Neural cell (in vitro differentiated cells): ENCODE results near the gene SKIL. TPM values are rescaled to one million over a fixed set of nuclear protein-coding genes. Genes with fewer than 3 reads are reported as not detected.

Experiments used
- H2AFZ ChIP-seq: fragments of 200-600, 300-800 bp; sonication (generic), shearing (Covaris generic); 2 replicates; pipeline ENCODE4 v1.6.0; 2014; ENCODE audit warnings: low read depth, mild to moderate bottlenecking, antibody characterized with exemption, low read length, moderate library complexity
- H3F3A ChIP-seq: fragments of 200-600 bp; shearing (Covaris generic); 2 replicates; pipeline ENCODE4 v1.6.1; 2016; ENCODE audit warnings: mild to moderate bottlenecking, moderate library complexity, mixed read lengths, antibody characterized with exemption, low read length; ENCODE audit not compliant: insufficient read depth, poor library complexity, severe bottlenecking
- H3K27ac ChIP-seq: fragments of 200-600, 300-800 bp; sonication (generic), shearing (Covaris generic); 2 replicates; pipeline ENCODE4 v1.5.1; 2014; ENCODE audit warnings: mild to moderate bottlenecking, low read length, moderate library complexity
- H3K27me3 ChIP-seq: fragments of 300-800, 200-600 bp; sonication (generic), shearing (Covaris generic); 2 replicates; pipeline ENCODE4 v1.6.0; 2014; ENCODE audit warnings: mild to moderate bottlenecking, low read depth, low read length, moderate library complexity; ENCODE audit not compliant: insufficient read depth
- H3K36me3 ChIP-seq: fragments of 300-800, 200-600 bp; sonication (generic), shearing (Covaris generic); 2 replicates; pipeline ENCODE4 v1.5.1; 2014; ENCODE audit warnings: mild to moderate bottlenecking, antibody characterized with exemption, low read length, moderate library complexity; ENCODE audit not compliant: insufficient read depth
- H3K4me2 ChIP-seq: fragments of 300-800, 200-600 bp; sonication (generic), shearing (Covaris generic); 2 replicates; pipeline ENCODE4 v1.6.0; 2014; ENCODE audit warnings: mild to moderate bottlenecking, low read length
- H3K4me3 ChIP-seq: fragments of 300-800, 200-600 bp; sonication (generic), shearing (Covaris generic); 2 replicates; pipeline ENCODE4 v1.5.1; 2014; ENCODE audit warnings: mild to moderate bottlenecking, low read length, moderate library complexity
- H3K79me2 ChIP-seq: fragments of 200-600 bp; shearing (Covaris generic); replicated peaks from 2 replicates; pipeline ENCODE4 v1.6.0; 2014; ENCODE audit warnings: mild to moderate bottlenecking, low read length, moderate library complexity; ENCODE audit not compliant: insufficient read depth
- H3K9ac ChIP-seq: fragments of 300-800, 200-600 bp; sonication (generic), shearing (Covaris generic); 2 replicates; pipeline ENCODE4 v1.6.1; 2016; ENCODE audit warnings: mild to moderate bottlenecking, low read length, mixed read lengths
- H3K9me2 ChIP-seq: fragments of 200-600 bp; shearing (Covaris generic); 2 replicates; pipeline ENCODE4 v1.6.1; 2016; ENCODE audit warnings: mild to moderate bottlenecking, low read length, mixed read lengths; ENCODE audit not compliant: insufficient read depth
- H3K9me3 ChIP-seq: fragments of 200-600, 300-800 bp; sonication (generic), shearing (Covaris generic); 2 replicates; pipeline ENCODE4 v1.6.1; 2016; ENCODE audit warnings: mild to moderate bottlenecking, mixed run types, low read length, moderate library complexity, mixed read lengths
- H4K20me1 ChIP-seq: fragments of 200-600 bp; shearing (Covaris generic); 2 replicates; pipeline ENCODE4 v1.6.1; 2016; ENCODE audit warnings: mild to moderate bottlenecking, mixed run types; ENCODE audit not compliant: insufficient read depth
- CTCF ChIP-seq: fragments of 450-650 bp; IDR thresholded peaks from 2 replicates; pipeline ENCODE4 v1.5.1; 2014; ENCODE audit warnings: antibody characterized with exemption, mild to moderate bottlenecking, moderate library complexity; ENCODE audit not compliant: poor library complexity, severe bottlenecking
- EP300 ChIP-seq: fragments of 450-650 bp; conservative IDR thresholded peaks from 2 replicates; pipeline ENCODE4 v1.6.1; 2014; ENCODE audit warnings: antibody characterized with exemption, mild to moderate bottlenecking, moderate library complexity; ENCODE audit not compliant: poor library complexity, severe bottlenecking
- EZH2 ChIP-seq: fragments of 200-600, 300-800 bp; shearing (Covaris generic), sonication (generic); IDR thresholded peaks from 2 replicates; pipeline ENCODE4 v1.6.1; 2014; ENCODE audit warnings: antibody characterized with exemption, low read length, borderline replicate concordance, mild to moderate bottlenecking; ENCODE audit not compliant: insufficient read depth, poor library complexity, severe bottlenecking
- MXI1 ChIP-seq: fragments of 450-650 bp; conservative IDR thresholded peaks from 2 replicates; pipeline ENCODE4 v1.6.1; 2014; ENCODE audit warnings: antibody characterized with exemption, mild to moderate bottlenecking; ENCODE audit not compliant: poor library complexity, severe bottlenecking
- POLR2AphosphoS5 ChIP-seq: IDR thresholded peaks from 2 replicates; pipeline ENCODE4 v1.6.1; 2012
- RAD21 ChIP-seq: fragments of 450-650 bp; conservative IDR thresholded peaks from 2 replicates; pipeline ENCODE4 v1.6.1; 2014; ENCODE audit warnings: antibody characterized with exemption, mild to moderate bottlenecking, moderate library complexity
- REST ChIP-seq: IDR thresholded peaks from 2 replicates; pipeline ENCODE4 v1.6.1; 2012; ENCODE audit warnings: borderline replicate concordance
- SMC3 ChIP-seq: fragments of 450-650 bp; conservative IDR thresholded peaks from 2 replicates; pipeline ENCODE4 v1.6.1; 2014; ENCODE audit warnings: antibody characterized with exemption, mild to moderate bottlenecking, moderate library complexity; ENCODE audit not compliant: poor library complexity
- TAF1 ChIP-seq: IDR thresholded peaks from 2 replicates; pipeline ENCODE4 v1.6.1; 2012; ENCODE audit warnings: low read depth
- polyA plus RNA-seq: library from polyadenylated mRNA; depleted of rRNA; stranded (reverse); fragments of >200 nt; gene quantifications from 2 replicates; pipeline ENCODE4 v1.2.3, GENCODE V29; 2014

SKIL gene
- polyA plus RNA-seq, 1 donor from 2014 or later, result 36.9 TPM

- Histone ChIP-seq H3K27me3 (no peaks in the 10 kb centered on the region), H3K79me2 (no peaks in the 10 kb centered on the region), H4K20me1 (no peaks in the 10 kb centered on the region), H3K9me3 (no peaks in the 10 kb centered on the region), H3K9ac (no peak overlapping the region), H3K36me3 (no peaks in the 10 kb centered on the region), H3K27ac (no peak overlapping the region), H3F3A (no peaks in the 10 kb centered on the region), H3K9me2 (no peaks in the 10 kb centered on the region), H2AFZ (no peak overlapping the region), H3K4me3 (no peak overlapping the region), H3K4me2 (no peak overlapping the region)
- TF ChIP-seq EZH2 (no peak), TAF1 (no peak), EP300 (no peak), RAD21 (no peak), SMC3 (no peak), MXI1 (no peak), POLR2AphosphoS5 (no peak), CTCF (no peak)
Measured at GRCh38 chr3:170321321-170322034, 36.0 kb upstream of the SKIL start.

- no peaks in the 10 kb centered on the region for H3F3A ChIP-seq
- H3K4me2 ChIP-seq, result no peak overlapping the region
- H3K36me3 ChIP-seq, result no peaks in the 10 kb centered on the region
- no peaks in the 10 kb centered on the region for H3K79me2 ChIP-seq
- no peak for TF ChIP-seq MXI1
- TF ChIP-seq RAD21, result no peak
- TF ChIP-seq EP300, result no peak
- TF ChIP-seq TAF1, result no peak
- TF ChIP-seq EZH2, result no peak
- TF ChIP-seq REST, result no peak
- no peak for TF ChIP-seq CTCF
- TF ChIP-seq SMC3, result no peak
- no peak for TF ChIP-seq POLR2AphosphoS5
- no peak overlapping the region for H3K27ac ChIP-seq
- no peaks in the 10 kb centered on the region for H4K20me1 ChIP-seq
- no peak overlapping the region for H3K9ac ChIP-seq
- no peaks in the 10 kb centered on the region for H3K9me2 ChIP-seq
- H3K27me3 ChIP-seq, result no peaks in the 10 kb centered on the region
- no peak overlapping the region for H2AFZ ChIP-seq
- no peak overlapping the region for H3K4me3 ChIP-seq
- H3K9me3 ChIP-seq, result no peaks in the 10 kb centered on the region
Measured at GRCh38 chr3:170322566-170323269, 34.8 kb upstream of the SKIL start.
